ENCODE measurements around the gene ARHGAP21. TPM values are rescaled to one million over a fixed set of nuclear protein-coding genes. Genes with fewer than 3 reads are reported as not detected.

The ARHGAP21 gene
- total and polyA plus RNA-seq, 2 experiments from 2014 or later: 15.3 to 44.5 TPM

DNA sequence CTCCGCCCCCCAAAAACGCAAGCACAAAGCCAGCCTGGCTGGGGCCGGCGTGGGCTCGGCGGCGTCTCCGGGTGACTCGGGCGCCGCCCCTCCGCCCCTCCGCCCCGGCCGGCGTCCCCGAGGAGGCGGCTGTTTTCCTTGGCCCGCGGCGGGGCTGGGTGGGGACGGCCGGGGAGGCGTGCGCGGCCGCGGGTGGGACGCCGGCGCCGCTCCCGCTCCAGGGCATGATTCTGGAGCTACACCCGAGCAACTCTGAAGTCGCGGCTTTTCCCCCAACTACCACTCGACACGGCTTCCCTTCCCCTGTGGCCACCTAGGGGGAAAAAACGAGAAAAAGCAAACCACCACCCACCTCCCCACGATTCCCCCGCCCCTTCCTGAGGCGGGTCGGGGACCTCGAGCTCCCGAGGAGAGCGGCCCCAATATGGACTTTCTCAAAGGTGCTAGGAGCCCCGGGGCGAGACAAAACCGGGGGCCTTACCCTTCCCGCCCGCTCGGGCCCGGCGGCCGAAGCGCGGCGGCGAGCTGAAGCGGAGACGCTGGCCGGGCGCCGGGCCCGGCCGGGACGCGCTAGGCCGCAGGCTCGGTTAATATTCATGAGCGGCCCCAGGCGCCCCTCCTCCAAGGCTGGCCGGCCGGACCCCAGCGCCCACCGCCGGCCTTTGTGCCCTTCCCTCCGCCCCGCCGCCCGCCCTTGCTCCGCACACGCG is 856 bp downstream of the ARHGAP21 start:
- Histone ChIP-seq H3K36me3 (ENCODE audit: insufficient read depth) (no peaks in the 10 kb centered on the region), H3K79me2 (replicated peaks; ENCODE audit: insufficient read depth) (peaks cover 45% of the 10 kb centered on the region), H3K4me1 (ENCODE audit: insufficient read depth) (peaks cover 49% of the 10 kb centered on the region), H4K20me1 (replicated peaks; ENCODE audit: insufficient read depth) (peaks cover 9% of the 10 kb centered on the region; the same call in 1 of the 2 replicates), H3K27me3 (ENCODE audit: insufficient read depth) (peaks cover 54% of the 10 kb centered on the region), H3K27ac (ENCODE audit: low read depth) (no peak overlapping the region), H3F3A (replicated peaks; ENCODE audit: low read depth) (0 out of 2 replicates have a peak, but pooled peaks cover 4% of the 10 kb centered on the region), H3K9me2 (ENCODE audit: insufficient read depth) (no peaks in the 10 kb centered on the region), H3K4me3 (peak overlapping the region; percentile 69), H2AFZ (0 out of 2 replicates have a peak overlapping the region, but pooled peaks have one; percentile 80), H3K4me2 (peak overlapping the region; percentile 93)
- Mint-ChIP-seq H3K9me3 (no peaks in the 10 kb centered on the region; the same call in 2 of the 3 replicates), H3K27me3 (ENCODE audit: insufficient read depth, low read depth, poor library complexity) (peaks cover 28% of the 10 kb centered on the region), H3K4me3 (peak overlapping the region; percentile 83), H3K4me1 (peaks cover 21% of the 10 kb centered on the region), H3K27ac (no peak overlapping the region), H3K36me3 (ENCODE audit: low read depth) (no peaks in the 10 kb centered on the region; the same call in 2 of the 3 replicates)
- TF ChIP-seq, protein P1, sequence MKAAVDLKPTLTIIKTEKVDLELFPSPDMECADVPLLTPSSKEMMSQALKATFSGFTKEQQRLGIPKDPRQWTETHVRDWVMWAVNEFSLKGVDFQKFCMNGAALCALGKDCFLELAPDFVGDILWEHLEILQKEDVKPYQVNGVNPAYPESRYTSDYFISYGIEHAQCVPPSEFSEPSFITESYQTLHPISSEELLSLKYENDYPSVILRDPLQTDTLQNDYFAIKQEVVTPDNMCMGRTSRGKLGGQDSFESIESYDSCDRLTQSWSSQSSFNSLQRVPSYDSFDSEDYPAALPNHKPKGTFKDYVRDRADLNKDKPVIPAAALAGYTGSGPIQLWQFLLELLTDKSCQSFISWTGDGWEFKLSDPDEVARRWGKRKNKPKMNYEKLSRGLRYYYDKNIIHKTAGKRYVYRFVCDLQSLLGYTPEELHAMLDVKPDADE (IDR thresholded peaks at IDR 0.05): no peak
- TF ChIP-seq JUNB (IDR thresholded peaks at IDR 0.05; ENCODE audit: unreplicated experiment) (no peak), EZH2phosphoT487 (IDR thresholded peaks at IDR 0.05; ENCODE audit: unreplicated experiment) (no peak), EZH2 (IDR thresholded peaks at IDR 0.05; ENCODE audit: low read depth, unreplicated experiment) (no peak), ZNF114 (CRISPR knock-in tag; IDR thresholded peaks at IDR 0.05) (no peak), CREB1 (CRISPR knock-in tag; IDR thresholded peaks at IDR 0.05; ENCODE audit: low read depth) (no peak), NANOG (IDR thresholded peaks at IDR 0.05; ENCODE audit: borderline replicate concordance) (no peak), POLR2AphosphoS5 (IDR thresholded peaks at IDR 0.05; ENCODE audit: low read depth) (no peak), STAT1 (IDR thresholded peaks at IDR 0.05; ENCODE audit: unreplicated experiment) (no peak), ZNF331 (CRISPR knock-in tag; IDR thresholded peaks at IDR 0.05; ENCODE audit: low read depth) (no peak)
- TF ChIP-seq, protein P2, sequence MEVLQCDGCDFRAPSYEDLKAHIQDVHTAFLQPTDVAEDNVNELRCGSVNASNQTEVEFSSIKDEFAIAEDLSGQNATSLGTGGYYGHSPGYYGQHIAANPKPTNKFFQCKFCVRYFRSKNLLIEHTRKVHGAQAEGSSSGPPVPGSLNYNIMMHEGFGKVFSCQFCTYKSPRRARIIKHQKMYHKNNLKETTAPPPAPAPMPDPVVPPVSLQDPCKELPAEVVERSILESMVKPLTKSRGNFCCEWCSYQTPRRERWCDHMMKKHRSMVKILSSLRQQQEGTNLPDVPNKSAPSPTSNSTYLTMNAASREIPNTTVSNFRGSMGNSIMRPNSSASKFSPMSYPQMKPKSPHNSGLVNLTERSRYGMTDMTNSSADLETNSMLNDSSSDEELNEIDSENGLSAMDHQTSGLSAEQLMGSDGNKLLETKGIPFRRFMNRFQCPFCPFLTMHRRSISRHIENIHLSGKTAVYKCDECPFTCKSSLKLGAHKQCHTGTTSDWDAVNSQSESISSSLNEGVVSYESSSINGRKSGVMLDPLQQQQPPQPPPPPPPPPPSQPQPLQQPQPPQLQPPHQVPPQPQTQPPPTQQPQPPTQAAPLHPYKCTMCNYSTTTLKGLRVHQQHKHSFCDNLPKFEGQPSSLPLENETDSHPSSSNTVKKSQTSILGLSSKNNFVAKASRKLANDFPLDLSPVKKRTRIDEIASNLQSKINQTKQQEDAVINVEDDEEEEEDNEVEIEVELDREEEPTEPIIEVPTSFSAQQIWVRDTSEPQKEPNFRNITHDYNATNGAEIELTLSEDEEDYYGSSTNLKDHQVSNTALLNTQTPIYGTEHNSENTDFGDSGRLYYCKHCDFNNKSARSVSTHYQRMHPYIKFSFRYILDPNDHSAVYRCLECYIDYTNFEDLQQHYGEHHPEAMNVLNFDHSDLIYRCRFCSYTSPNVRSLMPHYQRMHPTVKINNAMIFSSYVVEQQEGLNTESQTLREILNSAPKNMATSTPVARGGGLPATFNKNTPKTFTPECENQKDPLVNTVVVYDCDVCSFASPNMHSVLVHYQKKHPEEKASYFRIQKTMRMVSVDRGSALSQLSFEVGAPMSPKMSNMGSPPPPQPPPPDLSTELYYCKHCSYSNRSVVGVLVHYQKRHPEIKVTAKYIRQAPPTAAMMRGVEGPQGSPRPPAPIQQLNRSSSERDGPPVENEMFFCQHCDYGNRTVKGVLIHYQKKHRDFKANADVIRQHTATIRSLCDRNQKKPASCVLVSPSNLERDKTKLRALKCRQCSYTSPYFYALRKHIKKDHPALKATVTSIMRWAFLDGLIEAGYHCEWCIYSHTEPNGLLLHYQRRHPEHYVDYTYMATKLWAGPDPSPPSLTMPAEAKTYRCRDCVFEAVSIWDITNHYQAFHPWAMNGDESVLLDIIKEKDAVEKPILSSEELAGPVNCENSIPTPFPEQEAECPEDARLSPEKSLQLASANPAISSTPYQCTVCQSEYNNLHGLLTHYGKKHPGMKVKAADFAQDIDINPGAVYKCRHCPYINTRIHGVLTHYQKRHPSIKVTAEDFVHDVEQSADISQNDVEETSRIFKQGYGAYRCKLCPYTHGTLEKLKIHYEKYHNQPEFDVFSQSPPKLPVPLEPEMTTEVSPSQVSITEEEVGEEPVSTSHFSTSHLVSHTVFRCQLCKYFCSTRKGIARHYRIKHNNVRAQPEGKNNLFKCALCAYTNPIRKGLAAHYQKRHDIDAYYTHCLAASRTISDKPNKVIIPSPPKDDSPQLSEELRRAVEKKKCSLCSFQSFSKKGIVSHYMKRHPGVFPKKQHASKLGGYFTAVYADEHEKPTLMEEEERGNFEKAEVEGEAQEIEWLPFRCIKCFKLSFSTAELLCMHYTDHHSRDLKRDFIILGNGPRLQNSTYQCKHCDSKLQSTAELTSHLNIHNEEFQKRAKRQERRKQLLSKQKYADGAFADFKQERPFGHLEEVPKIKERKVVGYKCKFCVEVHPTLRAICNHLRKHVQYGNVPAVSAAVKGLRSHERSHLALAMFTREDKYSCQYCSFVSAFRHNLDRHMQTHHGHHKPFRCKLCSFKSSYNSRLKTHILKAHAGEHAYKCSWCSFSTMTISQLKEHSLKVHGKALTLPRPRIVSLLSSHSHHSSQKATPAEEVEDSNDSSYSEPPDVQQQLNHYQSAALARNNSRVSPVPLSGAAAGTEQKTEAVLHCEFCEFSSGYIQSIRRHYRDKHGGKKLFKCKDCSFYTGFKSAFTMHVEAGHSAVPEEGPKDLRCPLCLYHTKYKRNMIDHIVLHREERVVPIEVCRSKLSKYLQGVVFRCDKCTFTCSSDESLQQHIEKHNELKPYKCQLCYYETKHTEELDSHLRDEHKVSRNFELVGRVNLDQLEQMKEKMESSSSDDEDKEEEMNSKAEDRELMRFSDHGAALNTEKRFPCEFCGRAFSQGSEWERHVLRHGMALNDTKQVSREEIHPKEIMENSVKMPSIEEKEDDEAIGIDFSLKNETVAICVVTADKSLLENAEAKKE (CRISPR knock-in tag; IDR thresholded peaks at IDR 0.05): no peak
- TF ChIP-seq, protein P3, sequence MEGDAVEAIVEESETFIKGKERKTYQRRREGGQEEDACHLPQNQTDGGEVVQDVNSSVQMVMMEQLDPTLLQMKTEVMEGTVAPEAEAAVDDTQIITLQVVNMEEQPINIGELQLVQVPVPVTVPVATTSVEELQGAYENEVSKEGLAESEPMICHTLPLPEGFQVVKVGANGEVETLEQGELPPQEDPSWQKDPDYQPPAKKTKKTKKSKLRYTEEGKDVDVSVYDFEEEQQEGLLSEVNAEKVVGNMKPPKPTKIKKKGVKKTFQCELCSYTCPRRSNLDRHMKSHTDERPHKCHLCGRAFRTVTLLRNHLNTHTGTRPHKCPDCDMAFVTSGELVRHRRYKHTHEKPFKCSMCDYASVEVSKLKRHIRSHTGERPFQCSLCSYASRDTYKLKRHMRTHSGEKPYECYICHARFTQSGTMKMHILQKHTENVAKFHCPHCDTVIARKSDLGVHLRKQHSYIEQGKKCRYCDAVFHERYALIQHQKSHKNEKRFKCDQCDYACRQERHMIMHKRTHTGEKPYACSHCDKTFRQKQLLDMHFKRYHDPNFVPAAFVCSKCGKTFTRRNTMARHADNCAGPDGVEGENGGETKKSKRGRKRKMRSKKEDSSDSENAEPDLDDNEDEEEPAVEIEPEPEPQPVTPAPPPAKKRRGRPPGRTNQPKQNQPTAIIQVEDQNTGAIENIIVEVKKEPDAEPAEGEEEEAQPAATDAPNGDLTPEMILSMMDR (conservative IDR thresholded peaks at IDR 0.05; ENCODE audit: low read depth in 2 of 2): no peak
- TF ChIP-seq, protein P4, sequence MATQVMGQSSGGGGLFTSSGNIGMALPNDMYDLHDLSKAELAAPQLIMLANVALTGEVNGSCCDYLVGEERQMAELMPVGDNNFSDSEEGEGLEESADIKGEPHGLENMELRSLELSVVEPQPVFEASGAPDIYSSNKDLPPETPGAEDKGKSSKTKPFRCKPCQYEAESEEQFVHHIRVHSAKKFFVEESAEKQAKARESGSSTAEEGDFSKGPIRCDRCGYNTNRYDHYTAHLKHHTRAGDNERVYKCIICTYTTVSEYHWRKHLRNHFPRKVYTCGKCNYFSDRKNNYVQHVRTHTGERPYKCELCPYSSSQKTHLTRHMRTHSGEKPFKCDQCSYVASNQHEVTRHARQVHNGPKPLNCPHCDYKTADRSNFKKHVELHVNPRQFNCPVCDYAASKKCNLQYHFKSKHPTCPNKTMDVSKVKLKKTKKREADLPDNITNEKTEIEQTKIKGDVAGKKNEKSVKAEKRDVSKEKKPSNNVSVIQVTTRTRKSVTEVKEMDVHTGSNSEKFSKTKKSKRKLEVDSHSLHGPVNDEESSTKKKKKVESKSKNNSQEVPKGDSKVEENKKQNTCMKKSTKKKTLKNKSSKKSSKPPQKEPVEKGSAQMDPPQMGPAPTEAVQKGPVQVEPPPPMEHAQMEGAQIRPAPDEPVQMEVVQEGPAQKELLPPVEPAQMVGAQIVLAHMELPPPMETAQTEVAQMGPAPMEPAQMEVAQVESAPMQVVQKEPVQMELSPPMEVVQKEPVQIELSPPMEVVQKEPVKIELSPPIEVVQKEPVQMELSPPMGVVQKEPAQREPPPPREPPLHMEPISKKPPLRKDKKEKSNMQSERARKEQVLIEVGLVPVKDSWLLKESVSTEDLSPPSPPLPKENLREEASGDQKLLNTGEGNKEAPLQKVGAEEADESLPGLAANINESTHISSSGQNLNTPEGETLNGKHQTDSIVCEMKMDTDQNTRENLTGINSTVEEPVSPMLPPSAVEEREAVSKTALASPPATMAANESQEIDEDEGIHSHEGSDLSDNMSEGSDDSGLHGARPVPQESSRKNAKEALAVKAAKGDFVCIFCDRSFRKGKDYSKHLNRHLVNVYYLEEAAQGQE (IDR thresholded peaks at IDR 0.05; ENCODE audit: unreplicated experiment): no peak
- ATAC-seq (peak; percentile 18), DNase-seq (ENCODE audit: low spot score) (peak; percentile 67)

All from GM23338 (cell line).